Measurements from ENCODE around the gene MAGOH.

The MAGOH gene

GRCh38 chr1:53244141-53244540, 5.8 kb upstream of the MAGOH start:
- Histone ChIP-seq H3K27me3 (no peaks in the 10 kb centered on the region), H3K4me3 (no peak overlapping the region), H4K20me1 (no peaks in the 10 kb centered on the region), H3K4me1 (peaks cover 34% of the 10 kb centered on the region), H3K9ac (no peak overlapping the region; the same call in 1 of the 2 replicates), H3K27ac (no peak overlapping the region), H3K36me3 (peaks cover 55% of the 10 kb centered on the region), H3K4me2 (peak overlapping the region; percentile 30), H3K9me3 (no peaks in the 10 kb centered on the region)
- TF ChIP-seq Cebpa-rat (IDR thresholded peaks at IDR 0.05): no peak

- Histone ChIP-seq H3K36me3 (peaks cover 37% of the 10 kb centered on the region), H3K9me3 (no peaks in the 10 kb centered on the region), H3K27me3 (no peaks in the 10 kb centered on the region), H3K4me1 (peaks cover 45% of the 10 kb centered on the region), H3K4me3 (no peak overlapping the region), H3K27ac (no peak overlapping the region), H3K4me2 (no peak overlapping the region), H4K20me1 (peaks cover 7% of the 10 kb centered on the region), H3K9ac (no peak overlapping the region)
- TF ChIP-seq Cebpa-rat (IDR thresholded peaks at IDR 0.05): no peak
These were observed 4.1 kb upstream of the MAGOH start for GRCh38 chr1:53242381-53242780.

DNA sequence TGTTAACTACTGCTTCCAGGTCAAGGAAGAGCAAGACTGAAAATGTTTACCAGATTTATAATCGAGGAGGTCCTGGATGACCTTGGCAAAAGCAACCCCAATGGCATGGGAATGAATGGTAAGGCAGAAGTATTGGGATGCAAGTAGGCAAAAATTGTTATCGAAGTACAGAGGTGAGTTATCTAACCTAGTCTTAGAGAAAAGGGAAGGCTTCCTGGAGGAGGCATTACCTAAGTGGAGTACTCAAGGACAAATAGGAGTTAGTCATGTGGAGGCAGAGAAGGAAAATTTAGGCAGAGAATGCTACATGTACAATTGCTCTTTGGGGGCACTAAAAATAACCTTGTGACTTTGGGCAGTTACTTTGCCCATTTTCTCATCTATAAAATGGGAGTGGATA, 3.5 kb upstream of the MAGOH start:
- H3K4me2 ChIP-seq: no peak overlapping the region
- H3K27me3 ChIP-seq: no peaks in the 10 kb centered on the region
- H3K27ac ChIP-seq: no peak overlapping the region
- H3K9me3 ChIP-seq: no peaks in the 10 kb centered on the region
- no peak overlapping the region for H3K4me3 ChIP-seq
- H3K36me3 ChIP-seq: peaks cover 32% of the 10 kb centered on the region
- no peak overlapping the region for H3K9ac ChIP-seq
- peaks cover 45% of the 10 kb centered on the region for H3K4me1 ChIP-seq
- no peak for TF ChIP-seq Cebpa-rat (IDR thresholded peaks at IDR 0.05)
- peaks cover 13% of the 10 kb centered on the region for H4K20me1 ChIP-seq

- Histone ChIP-seq H3K36me3 (peaks cover 41% of the 10 kb centered on the region), H3K9me3 (no peaks in the 10 kb centered on the region), H3K4me2 (peak overlapping the region; percentile 97), H3K27ac (peak overlapping the region; percentile 88), H3K27me3 (no peaks in the 10 kb centered on the region), H3K9ac (peak overlapping the region; percentile 96), H3K4me1 (peaks cover 30% of the 10 kb centered on the region), H3K4me3 (peak overlapping the region; percentile 97), H4K20me1 (peaks cover 37% of the 10 kb centered on the region)
- no peak for TF ChIP-seq Cebpa-rat (IDR thresholded peaks at IDR 0.05)
These were observed 680 bp downstream of the MAGOH start for GRCh38 chr1:53237638-53238037.

- H3K27ac ChIP-seq: peak overlapping the region; percentile 90
- no peaks in the 10 kb centered on the region for H3K9me3 ChIP-seq
- peak overlapping the region; percentile 95 for H3K9ac ChIP-seq
- H3K4me2 ChIP-seq: peak overlapping the region; percentile 91
- no peaks in the 10 kb centered on the region for H3K27me3 ChIP-seq
- TF ChIP-seq Cebpa-rat (IDR thresholded peaks at IDR 0.05): no peak
- H4K20me1 ChIP-seq: no peaks in the 10 kb centered on the region
- H3K4me1 ChIP-seq: peaks cover 20% of the 10 kb centered on the region
- H3K36me3 ChIP-seq: peaks cover 35% of the 10 kb centered on the region
- H3K4me3 ChIP-seq: peak overlapping the region; percentile 83
These were observed 17.4 kb downstream of the MAGOH start for GRCh38 chr1:53220962-53221286.

GRCh38 chr1:53220171-53220961, 18.0 kb downstream of the MAGOH start, which contains the start of gene CZIB:
Gene CZIB, minus strand, starts transcription at chr1:53220634. Its CDS starts 59 bp downstream, at chr1:53220575.
- Histone ChIP-seq H3K27ac (peak within 1 kb of the TSS; percentile 90), H3K4me3 (peak within 1 kb of the TSS; percentile 83), H3K9ac (peak within 1 kb of the TSS; percentile 95), H3K9me3 (no peaks in the 10 kb centered on the region), H4K20me1 (no peaks in the 10 kb centered on the region), H3K4me1 (peaks cover 20% of the 10 kb centered on the region), H3K36me3 (peaks cover 35% of the 10 kb centered on the region), H3K4me2 (peak within 1 kb of the TSS; percentile 91), H3K27me3 (no peaks in the 10 kb centered on the region)
- TF ChIP-seq Cebpa-rat (IDR thresholded peaks at IDR 0.05): no peak

DNA sequence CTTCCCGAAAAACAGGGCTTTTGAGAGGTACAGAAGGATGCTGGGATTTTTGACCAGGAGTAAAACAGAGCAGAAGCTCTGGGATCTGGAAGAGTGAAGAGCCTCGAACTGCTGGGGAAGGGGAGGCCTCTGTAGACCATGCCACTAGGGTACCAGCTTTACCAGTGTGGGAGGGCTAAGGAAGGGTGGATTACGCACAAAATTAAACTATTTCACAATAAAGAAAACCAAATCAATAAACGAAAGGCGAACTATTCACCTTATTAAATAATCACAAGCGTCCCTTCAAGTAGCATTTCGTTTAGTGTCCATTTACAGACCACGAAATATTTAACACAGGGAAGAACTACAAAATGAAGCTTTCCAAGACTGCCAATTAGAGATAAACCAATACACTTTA, 18.6 kb downstream of the MAGOH start:
- Histone ChIP-seq H3K4me1 (peaks cover 20% of the 10 kb centered on the region), H3K36me3 (peaks cover 40% of the 10 kb centered on the region), H4K20me1 (no peaks in the 10 kb centered on the region), H3K27ac (peak overlapping the region; percentile 90), H3K9me3 (no peaks in the 10 kb centered on the region), H3K4me3 (peak overlapping the region; percentile 83), H3K9ac (peak overlapping the region; percentile 95), H3K27me3 (no peaks in the 10 kb centered on the region), H3K4me2 (peak overlapping the region; percentile 91)
- no peak for TF ChIP-seq Cebpa-rat (IDR thresholded peaks at IDR 0.05)

- Histone ChIP-seq H3K9me3 (no peaks in the 10 kb centered on the region), H3K36me3 (peaks cover 55% of the 10 kb centered on the region)
These were observed 20.1 kb downstream of the MAGOH start for GRCh38 chr1:53218201-53218600.

GRCh38 chr1:53214376-53214940, 23.9 kb downstream of the MAGOH start:
- Histone ChIP-seq H3K4me3 (no peak overlapping the region), H3K27ac (no peak overlapping the region), H3K9ac (no peak overlapping the region), H4K20me1 (no peaks in the 10 kb centered on the region), H3K36me3 (peaks cover 93% of the 10 kb centered on the region), H3K4me1 (peaks cover 7% of the 10 kb centered on the region), H3K27me3 (no peaks in the 10 kb centered on the region), H3K9me3 (no peaks in the 10 kb centered on the region), H3K4me2 (no peak overlapping the region)
- TF ChIP-seq Cebpa-rat (IDR thresholded peaks at IDR 0.05): no peak

More at GRCh38 chr1:53218201-53218600, 20.1 kb downstream of the MAGOH start:
- Histone ChIP-seq H3K4me2 (no peak overlapping the region), H4K20me1 (no peaks in the 10 kb centered on the region), H3K4me1 (peaks cover 20% of the 10 kb centered on the region), H3K27ac (no peak overlapping the region), H3K27me3 (no peaks in the 10 kb centered on the region), H3K4me3 (no peak overlapping the region), H3K9ac (no peak overlapping the region)
- no peak for TF ChIP-seq Cebpa-rat (IDR thresholded peaks at IDR 0.05)

DNA sequence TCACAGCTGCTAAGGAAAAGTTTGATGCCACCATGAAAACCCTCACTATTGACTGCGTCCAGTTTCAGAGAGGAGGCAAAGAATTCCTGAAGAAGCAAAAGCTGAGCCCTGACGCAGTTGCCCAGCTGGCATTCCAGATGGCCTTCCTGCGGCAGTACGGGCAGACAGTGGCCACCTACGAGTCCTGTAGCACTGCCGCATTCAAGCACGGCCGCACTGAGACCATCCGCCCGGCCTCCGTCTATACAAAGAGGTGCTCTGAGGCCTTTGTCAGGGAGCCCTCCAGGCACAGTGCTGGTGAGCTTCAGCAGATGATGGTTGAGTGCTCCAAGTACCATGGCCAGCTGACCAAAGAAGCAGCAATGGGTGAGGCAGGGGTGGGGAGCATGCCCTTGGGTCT, 27.4 kb downstream of the MAGOH start:
- Histone ChIP-seq H3K4me2 (no peak overlapping the region), H4K20me1 (no peaks in the 10 kb centered on the region), H3K9me3 (peaks cover 23% of the 10 kb centered on the region), H3K4me3 (no peak overlapping the region), H3K27ac (no peak overlapping the region), H3K4me1 (no peaks in the 10 kb centered on the region), H3K27me3 (no peaks in the 10 kb centered on the region), H3K9ac (no peak overlapping the region), H3K36me3 (peaks cover 100% of the 10 kb centered on the region)
- TF ChIP-seq Cebpa-rat (IDR thresholded peaks at IDR 0.05): no peak
